ENCODE data around the gene FURIN.
"Not testable (repeated sequence)": the region's sequence is repeated elsewhere in the genome, so short reads cannot be mapped to it uniquely, and the experiment has no call there.

FURIN gene

DNA sequence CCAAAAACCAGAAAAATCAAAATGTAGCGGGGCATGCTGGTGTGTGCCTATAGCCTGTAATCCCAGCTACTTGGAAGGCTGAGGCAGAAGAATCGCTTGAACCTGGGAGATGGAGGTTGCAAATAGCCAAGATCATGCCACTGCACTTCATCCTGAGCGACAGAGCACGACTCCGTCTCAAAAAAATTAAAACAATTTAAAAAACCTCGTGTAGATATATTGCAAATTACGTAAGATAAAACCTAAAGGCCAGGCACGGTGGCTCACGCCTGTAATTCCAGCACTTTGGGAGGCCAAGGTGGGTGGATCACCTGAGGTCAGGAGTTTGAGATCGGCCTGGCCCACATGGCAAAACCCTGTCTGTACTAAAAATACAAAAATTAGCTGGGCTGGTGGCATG, 58.4 kb downstream of the FURIN start:
- 97% methylated on average over 7 of the region's 10 CpGs for WGBS (ENCODE audit: insufficient coverage)
- H3K27ac ChIP-seq (ENCODE audit: insufficient read depth in 1 of 2, low read depth in 1 of 2, low read length in 2 of 2, poor library complexity in 1 of 2, severe bottlenecking in 2 of 2); H3K36me3 ChIP-seq (ENCODE audit: control insufficient read depth in 4 of 4, insufficient read depth in 4 of 4, low read length in 3 of 4); H3K4me3 ChIP-seq (ENCODE audit: control insufficient read depth in 1 of 7, extremely low read depth in 1 of 7, insufficient read depth in 4 of 7, low read depth in 2 of 7, low read length in 6 of 7); DNase-seq; H3K9me3 ChIP-seq (ENCODE audit: control extremely low read depth in 1 of 5, control insufficient read depth in 4 of 5, insufficient read depth in 2 of 5, low read depth in 1 of 5, low read length in 4 of 5); POLR2A ChIA-PET; H3K27me3 ChIP-seq (replicated peaks in 2 of 5; ENCODE audit: control insufficient read depth in 4 of 5, insufficient read depth in 5 of 5, low read length in 4 of 5): not testable (repeated sequence)
- CTCF ChIA-PET = interaction anchor here (1.7 kb wide), 1 partner anchor 31 kb away, joined by 4 read pairs; no protein-coding TSS in a partner anchor
- peaks cover 16 to 35% (median 25%) of the 10 kb centered on the region in 4 experiments for H3K4me1 ChIP-seq (ENCODE audit: control extremely low read depth in 1 of 4, control insufficient read depth in 4 of 4, insufficient read depth in 4 of 4, low read length in 3 of 4)

DNA sequence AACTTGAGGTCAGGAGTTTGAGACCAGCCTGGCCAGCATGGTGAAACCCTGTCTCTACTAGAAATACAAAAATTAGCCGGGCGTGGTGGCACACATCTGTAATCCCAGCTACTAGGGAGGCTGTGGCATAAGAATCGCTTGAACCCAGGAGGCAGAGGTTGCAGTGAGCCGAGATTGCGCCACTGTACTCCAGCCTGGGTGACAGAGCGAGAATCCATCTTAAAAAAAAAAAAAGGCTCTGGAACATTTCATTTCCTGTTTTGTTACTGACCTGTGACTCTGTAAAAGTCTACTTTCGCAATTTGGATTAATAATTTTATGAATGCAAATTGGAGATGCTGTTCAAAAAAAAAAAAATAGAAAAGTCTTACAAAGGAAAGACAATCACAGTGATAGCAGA, 59.7 kb downstream of the FURIN start:
- CTCF ChIA-PET = interaction anchor here (1.1 kb wide), 1 partner anchor 42 kb away, joined by 3 read pairs; no protein-coding TSS in a partner anchor

GRCh38 chr15:90929246-90930019, 61.0 kb downstream of the FURIN start:
- H3K27me3 ChIP-seq (replicated peaks in 2 of 5; ENCODE audit: control insufficient read depth in 4 of 5, insufficient read depth in 5 of 5, low read length in 4 of 5) = no peaks in the 10 kb centered on the region
- no peaks in the 10 kb centered on the region for H3K36me3 ChIP-seq (ENCODE audit: control insufficient read depth in 4 of 4, insufficient read depth in 4 of 4, low read length in 3 of 4)
- peaks cover 17 to 50% (median 40%) of the 10 kb centered on the region in 4 experiments for H3K4me1 ChIP-seq (ENCODE audit: control extremely low read depth in 1 of 4, control insufficient read depth in 4 of 4, insufficient read depth in 4 of 4, low read length in 3 of 4)
- peak overlapping the region; percentile 55 to 91 (median 78) for H3K4me3 ChIP-seq (ENCODE audit: control insufficient read depth in 1 of 7, extremely low read depth in 1 of 7, insufficient read depth in 4 of 7, low read depth in 2 of 7, low read length in 6 of 7)
- ChIA-PET POLR2A (interaction anchor here (0.6 to 4.9 kb wide), 2 partner anchors 11 to 27 kb away, joined by 3 to 32 read pairs; partner anchors contain the start of gene MAN2A2), CTCF (interaction anchor here (1.1 to 8.6 kb wide), 7 partner anchors 8 to 281 kb away, joined by 3 to 258 read pairs (median 7); partner anchors contain the start of gene MAN2A2)
- H3K9me3 ChIP-seq (ENCODE audit: control extremely low read depth in 1 of 5, control insufficient read depth in 4 of 5, insufficient read depth in 2 of 5, low read depth in 1 of 5, low read length in 4 of 5) = no peaks in the 10 kb centered on the region
- peak overlapping the region; percentile 59 to 89 for H3K27ac ChIP-seq (ENCODE audit: insufficient read depth in 1 of 2, low read depth in 1 of 2, low read length in 2 of 2, poor library complexity in 1 of 2, severe bottlenecking in 2 of 2)
- DNase-seq = no peak
- 21% methylated on average over 9 of the region's 21 CpGs for WGBS (ENCODE audit: insufficient coverage)

More for the DNA sequence above, 59.7 kb downstream of the FURIN start:
- H3K4me3 ChIP-seq (ENCODE audit: control insufficient read depth in 1 of 7, extremely low read depth in 1 of 7, insufficient read depth in 4 of 7, low read depth in 2 of 7, low read length in 6 of 7); POLR2A ChIA-PET; H3K36me3 ChIP-seq (ENCODE audit: control insufficient read depth in 4 of 4, insufficient read depth in 4 of 4, low read length in 3 of 4); H3K27ac ChIP-seq (ENCODE audit: insufficient read depth in 1 of 2, low read depth in 1 of 2, low read length in 2 of 2, poor library complexity in 1 of 2, severe bottlenecking in 2 of 2); H3K27me3 ChIP-seq (replicated peaks in 2 of 5; ENCODE audit: control insufficient read depth in 4 of 5, insufficient read depth in 5 of 5, low read length in 4 of 5); H3K9me3 ChIP-seq (ENCODE audit: control extremely low read depth in 1 of 5, control insufficient read depth in 4 of 5, insufficient read depth in 2 of 5, low read depth in 1 of 5, low read length in 4 of 5); DNase-seq: not testable (repeated sequence)
- H3K4me1 ChIP-seq (ENCODE audit: control extremely low read depth in 1 of 4, control insufficient read depth in 4 of 4, insufficient read depth in 4 of 4, low read length in 3 of 4) = peaks cover 16 to 45% (median 32%) of the 10 kb centered on the region in 4 experiments
- 100% methylated on average over 4 of the region's 7 CpGs for WGBS (ENCODE audit: insufficient coverage)

- Histone ChIP-seq H3K36me3 (ENCODE audit: control insufficient read depth in 4 of 4, insufficient read depth in 4 of 4, low read length in 3 of 4) (no peaks in the 10 kb centered on the region), H3K27me3 (replicated peaks in 2 of 5; ENCODE audit: control insufficient read depth in 4 of 5, insufficient read depth in 5 of 5, low read length in 4 of 5) (no peaks in the 10 kb centered on the region), H3K9me3 (ENCODE audit: control extremely low read depth in 1 of 5, control insufficient read depth in 4 of 5, insufficient read depth in 2 of 5, low read depth in 1 of 5, low read length in 4 of 5) (no peaks in the 10 kb centered on the region), H3K27ac (ENCODE audit: insufficient read depth in 1 of 2, low read depth in 1 of 2, low read length in 2 of 2, poor library complexity in 1 of 2, severe bottlenecking in 2 of 2) (peak overlapping the region in 1 of 2 experiments; percentile 89), H3K4me3 (ENCODE audit: control insufficient read depth in 1 of 7, extremely low read depth in 1 of 7, insufficient read depth in 4 of 7, low read depth in 2 of 7, low read length in 6 of 7) (peak overlapping the region in 5 of 7 experiments; percentile 69 to 91 (median 89)), H3K4me1 (ENCODE audit: control extremely low read depth in 1 of 4, control insufficient read depth in 4 of 4, insufficient read depth in 4 of 4, low read length in 3 of 4) (peaks cover 20 to 63% (median 52%) of the 10 kb centered on the region in 4 experiments)
- DNase-seq = no peak
- 70% methylated on average over 14 of the region's 15 CpGs for WGBS (ENCODE audit: insufficient coverage)
- POLR2A ChIA-PET = interaction anchor here (0.5 to 4.9 kb wide), 3 partner anchors 15 to 42 kb away, joined by 5 to 32 read pairs (median 7); partner anchors contain the start of gene MAN2A2
- CTCF ChIA-PET = interaction anchor here (0.6 to 13.1 kb wide), 20 partner anchors 8 to 342 kb away, joined by 3 to 258 read pairs (median 8); partner anchors contain the start of genes FES, MAN2A2 and RCCD1
Observed at GRCh38 chr15:90930861-90931574, 62.6 kb downstream of the FURIN start.

DNA sequence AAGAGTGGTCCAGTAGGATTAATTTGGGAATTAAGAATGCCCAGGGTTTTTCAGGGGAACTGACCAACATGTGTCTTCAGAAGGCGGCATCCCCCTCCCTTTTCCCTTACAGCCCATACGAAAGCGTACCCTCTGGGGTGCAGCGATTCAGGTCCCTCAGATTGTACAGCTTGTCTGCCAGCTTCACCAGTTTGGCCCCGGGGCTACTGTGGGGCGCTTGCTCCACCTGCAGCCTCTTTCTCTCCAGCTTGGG, 63.1 kb downstream of the FURIN start:
- POLR2A ChIA-PET = interaction anchor here (0.5 to 4.9 kb wide), 4 partner anchors 16 to 576 kb away, joined by 4 to 32 read pairs (median 6); partner anchors contain the start of gene MAN2A2

DNA sequence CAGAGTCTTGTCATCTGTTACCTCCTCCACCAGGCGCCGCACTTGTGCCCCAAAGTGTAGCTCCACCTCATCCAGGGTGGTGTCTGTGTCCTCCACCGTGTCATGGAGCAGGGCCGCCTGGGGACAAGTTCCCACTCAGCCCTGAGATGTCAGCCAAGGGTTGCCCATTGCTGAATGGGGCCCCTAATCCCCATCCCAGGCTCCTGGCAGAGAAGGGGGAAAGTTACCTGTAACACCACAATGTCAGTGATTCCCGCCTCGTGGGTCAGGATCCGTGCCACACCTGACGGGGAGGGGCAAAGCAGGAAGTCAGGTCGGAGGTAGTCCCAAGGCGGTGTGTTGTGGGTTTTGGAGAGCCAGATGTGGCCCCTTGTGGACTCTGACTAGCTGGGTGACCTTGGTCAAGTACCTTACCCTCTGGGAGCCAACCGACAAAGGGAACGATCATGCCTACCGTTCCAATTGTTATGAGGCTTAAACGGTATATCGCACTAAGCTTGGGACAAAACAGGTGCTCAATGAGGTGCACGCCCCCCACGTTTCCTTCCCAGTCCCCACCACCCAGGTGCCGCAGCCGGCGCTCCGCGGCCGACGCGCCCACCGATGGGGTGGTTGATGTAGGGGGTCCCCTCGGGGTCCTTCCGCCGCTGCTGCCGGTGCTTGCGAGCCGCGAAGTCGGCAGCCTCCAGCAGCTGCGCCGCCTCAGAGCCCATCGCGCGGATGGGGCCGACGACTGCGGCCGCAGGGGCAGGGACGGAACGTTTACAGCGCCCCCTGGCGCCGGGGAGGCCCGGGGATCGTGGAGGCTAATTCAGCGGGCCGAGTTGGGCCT, 63.7 kb downstream of the FURIN start, which contains the start of gene HDDC3:
TSS of gene HDDC3 (minus strand) at position 722 of the 832 bp plus-strand sequence. CDS start at position 713, 9 bp downstream.
- H3K4me1 ChIP-seq (ENCODE audit: control extremely low read depth in 1 of 4, control insufficient read depth in 4 of 4, insufficient read depth in 4 of 4, low read length in 3 of 4) = peaks cover 20 to 73% (median 60%) of the 10 kb centered on the region in 4 experiments
- H3K9me3 ChIP-seq (ENCODE audit: control extremely low read depth in 1 of 5, control insufficient read depth in 4 of 5, insufficient read depth in 2 of 5, low read depth in 1 of 5, low read length in 4 of 5) = no peaks in the 10 kb centered on the region
- no peaks in the 10 kb centered on the region for H3K27me3 ChIP-seq (replicated peaks in 2 of 5; ENCODE audit: control insufficient read depth in 4 of 5, insufficient read depth in 5 of 5, low read length in 4 of 5)
- 0% methylated on average over 42 of the region's 52 CpGs for WGBS (ENCODE audit: insufficient coverage)
- peak; percentile 90 to 93 (median 91) for DNase-seq
- ChIA-PET CTCF (interaction anchor here (0.7 to 13.1 kb wide), 27 partner anchors 8 to 612 kb away, joined by 3 to 258 read pairs (median 5); partner anchors contain the start of genes FES, MAN2A2 and RCCD1), POLR2A (interaction anchor here (0.5 to 4.9 kb wide), 5 partner anchors 16 to 576 kb away, joined by 4 to 32 read pairs (median 5); partner anchors contain the start of gene MAN2A2)
- peaks cover 3 to 7% (median 5%) of the 10 kb centered on the region in 4 experiments for H3K36me3 ChIP-seq (ENCODE audit: control insufficient read depth in 4 of 4, insufficient read depth in 4 of 4, low read length in 3 of 4)
- H3K27ac ChIP-seq (ENCODE audit: insufficient read depth in 1 of 2, low read depth in 1 of 2, low read length in 2 of 2, poor library complexity in 1 of 2, severe bottlenecking in 2 of 2) = peak within 1 kb of the TSS; percentile 36 to 89
- peak within 1 kb of the TSS; percentile 55 to 91 (median 87) for H3K4me3 ChIP-seq (ENCODE audit: control insufficient read depth in 1 of 7, extremely low read depth in 1 of 7, insufficient read depth in 4 of 7, low read depth in 2 of 7, low read length in 6 of 7)

More for the DNA sequence above, 63.1 kb downstream of the FURIN start:
- Histone ChIP-seq H3K4me1 (ENCODE audit: control extremely low read depth in 1 of 4, control insufficient read depth in 4 of 4, insufficient read depth in 4 of 4, low read length in 3 of 4) (peaks cover 20 to 68% (median 57%) of the 10 kb centered on the region in 4 experiments), H3K36me3 (ENCODE audit: control insufficient read depth in 4 of 4, insufficient read depth in 4 of 4, low read length in 3 of 4) (peaks cover 0 to 3% (median 2%) of the 10 kb centered on the region in 4 experiments), H3K27ac (ENCODE audit: insufficient read depth in 1 of 2, low read depth in 1 of 2, low read length in 2 of 2, poor library complexity in 1 of 2, severe bottlenecking in 2 of 2) (peak overlapping the region in 1 of 2 experiments; percentile 89), H3K27me3 (replicated peaks in 2 of 5; ENCODE audit: control insufficient read depth in 4 of 5, insufficient read depth in 5 of 5, low read length in 4 of 5) (no peaks in the 10 kb centered on the region), H3K9me3 (ENCODE audit: control extremely low read depth in 1 of 5, control insufficient read depth in 4 of 5, insufficient read depth in 2 of 5, low read depth in 1 of 5, low read length in 4 of 5) (no peaks in the 10 kb centered on the region), H3K4me3 (ENCODE audit: control insufficient read depth in 1 of 7, extremely low read depth in 1 of 7, insufficient read depth in 4 of 7, low read depth in 2 of 7, low read length in 6 of 7) (peak overlapping the region; percentile 55 to 91 (median 87))
- WGBS (ENCODE audit: insufficient coverage) = 11% methylated on average over 6 of the region's 6 CpGs
- CTCF ChIA-PET = interaction anchor here (0.7 to 13.1 kb wide), 19 partner anchors 8 to 341 kb away, joined by 3 to 258 read pairs (median 9); partner anchors contain the start of genes FES, MAN2A2 and RCCD1
- no peak for DNase-seq
